ENCODE data around the gene KLC3.

KLC3 gene

DNA sequence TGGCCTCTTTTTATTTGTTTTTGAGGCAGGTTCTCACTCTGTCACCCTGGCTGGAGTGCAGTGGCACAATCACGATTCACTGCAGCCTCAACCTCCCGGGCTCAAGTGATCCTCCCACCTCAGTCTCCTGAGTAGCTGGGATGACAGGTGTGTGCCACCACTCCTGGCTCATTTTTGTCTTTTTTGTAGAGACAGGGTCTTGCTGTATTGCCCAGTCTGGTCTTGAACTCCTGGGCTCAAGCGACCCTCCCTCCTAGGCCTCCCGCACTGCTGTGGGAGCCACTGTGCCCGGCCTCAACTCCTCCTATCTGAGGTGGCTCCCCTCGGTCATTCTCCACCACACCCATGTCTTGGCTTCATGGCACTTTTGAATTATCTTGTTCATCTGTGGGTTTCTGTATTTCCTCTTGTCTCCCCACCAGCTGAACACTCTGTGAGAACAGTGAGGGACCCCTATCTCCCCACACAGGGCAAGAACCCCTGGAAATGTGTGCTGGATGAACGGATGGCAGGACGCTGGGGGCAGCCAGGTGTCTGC, 25.8 kb upstream of the KLC3 start:
- H3K27ac ChIP-seq (ENCODE audit: insufficient read depth, low read length, poor library complexity, severe bottlenecking), result no peak overlapping the region
- H3K36me3 ChIP-seq (ENCODE audit: control insufficient read depth, insufficient read depth, low read length), result no peaks in the 10 kb centered on the region
- peaks cover 8% of the 10 kb centered on the region for H3K27me3 ChIP-seq (replicated peaks; ENCODE audit: control insufficient read depth, insufficient read depth, low read length, poor library complexity, severe bottlenecking)
- no peaks in the 10 kb centered on the region for H3K4me1 ChIP-seq (ENCODE audit: control insufficient read depth, insufficient read depth, low read length, poor library complexity, severe bottlenecking)
- H3K9me3 ChIP-seq (ENCODE audit: control insufficient read depth, low read length), result no peaks in the 10 kb centered on the region
- H3K4me3 ChIP-seq (ENCODE audit: insufficient read depth, low read depth, low read length, poor library complexity, severe bottlenecking), result no peak overlapping the region
- DNase-seq, result no peak

DNA sequence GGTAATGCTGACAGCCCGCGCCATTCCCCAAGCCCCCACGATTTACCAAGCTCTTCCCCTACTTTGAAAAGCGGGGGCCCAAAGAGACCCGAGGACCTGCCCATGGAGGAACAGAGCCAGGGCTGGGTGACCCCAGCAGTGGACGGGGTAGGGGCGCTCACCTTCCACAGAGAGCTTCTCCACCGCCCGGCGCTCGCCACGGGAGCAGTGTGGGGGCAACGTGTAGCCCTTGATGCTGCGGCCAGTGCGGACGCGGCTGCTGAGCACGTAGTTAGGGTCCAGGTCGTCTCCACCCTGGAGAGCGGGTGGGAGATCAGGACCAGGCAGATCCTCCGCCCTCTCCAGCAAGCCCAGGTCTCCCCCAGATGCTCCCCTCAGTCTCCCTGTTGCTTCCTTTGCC, 25.2 kb upstream of the KLC3 start:
- H3K27me3 ChIP-seq (replicated peaks; ENCODE audit: control insufficient read depth, insufficient read depth, low read length, poor library complexity, severe bottlenecking), result peaks cover 8% of the 10 kb centered on the region
- DNase-seq, result no peak

DNA sequence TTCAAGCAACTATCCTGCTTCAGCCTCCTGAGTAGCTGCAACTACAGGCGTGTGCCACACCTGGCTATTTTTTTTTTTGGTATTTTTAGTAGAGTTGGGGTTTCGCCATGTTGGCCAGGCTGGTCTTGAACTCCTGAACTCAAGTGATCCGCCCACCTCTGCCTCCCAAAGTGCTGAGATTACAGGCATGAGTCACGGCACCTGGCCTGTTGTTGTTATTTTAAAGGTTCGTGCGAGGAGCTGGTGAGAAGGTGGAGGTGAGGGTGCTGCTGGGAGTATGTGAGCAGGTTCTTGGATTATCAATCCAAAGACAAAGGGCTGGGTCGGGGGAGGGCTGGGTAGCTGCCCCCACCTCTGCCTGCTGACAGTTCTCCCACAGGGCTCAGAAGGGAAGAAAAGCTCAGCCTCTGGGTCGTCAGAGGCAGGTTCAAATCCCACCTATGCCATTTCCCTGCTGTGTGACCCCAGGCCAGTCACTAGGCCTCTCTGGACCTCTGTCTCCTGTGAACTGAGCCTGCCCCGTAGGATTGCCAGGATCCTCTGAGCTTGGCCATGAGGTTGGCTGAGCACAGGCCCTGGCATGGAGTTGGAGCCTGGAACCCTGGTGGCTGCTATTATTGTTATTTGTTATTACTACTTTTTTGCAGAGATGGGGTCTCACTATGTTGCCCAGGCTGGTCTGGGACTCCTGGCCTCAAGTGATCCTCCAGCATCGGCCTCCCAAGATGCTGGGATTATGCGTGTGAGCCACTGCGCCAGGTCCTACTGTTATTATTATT, 19.4 kb upstream of the KLC3 start:
- Histone ChIP-seq H3K27ac (ENCODE audit: insufficient read depth, low read length, poor library complexity, severe bottlenecking) (no peak overlapping the region), H3K9me3 (ENCODE audit: control insufficient read depth, low read length) (no peaks in the 10 kb centered on the region), H3K27me3 (replicated peaks; ENCODE audit: control insufficient read depth, insufficient read depth, low read length, poor library complexity, severe bottlenecking) (peaks cover 24% of the 10 kb centered on the region), H3K4me3 (ENCODE audit: insufficient read depth, low read depth, low read length, poor library complexity, severe bottlenecking) (no peak overlapping the region), H3K4me1 (ENCODE audit: control insufficient read depth, insufficient read depth, low read length, poor library complexity, severe bottlenecking) (no peaks in the 10 kb centered on the region), H3K36me3 (ENCODE audit: control insufficient read depth, insufficient read depth, low read length) (no peaks in the 10 kb centered on the region)
- DNase-seq, result no peak

More for the DNA sequence above, 25.2 kb upstream of the KLC3 start:
- no peaks in the 10 kb centered on the region for H3K4me1 ChIP-seq (ENCODE audit: control insufficient read depth, insufficient read depth, low read length, poor library complexity, severe bottlenecking)
- no peaks in the 10 kb centered on the region for H3K9me3 ChIP-seq (ENCODE audit: control insufficient read depth, low read length)
- no peaks in the 10 kb centered on the region for H3K36me3 ChIP-seq (ENCODE audit: control insufficient read depth, insufficient read depth, low read length)
- H3K27ac ChIP-seq (ENCODE audit: insufficient read depth, low read length, poor library complexity, severe bottlenecking), result no peak overlapping the region
- H3K4me3 ChIP-seq (ENCODE audit: insufficient read depth, low read depth, low read length, poor library complexity, severe bottlenecking), result no peak overlapping the region

DNA sequence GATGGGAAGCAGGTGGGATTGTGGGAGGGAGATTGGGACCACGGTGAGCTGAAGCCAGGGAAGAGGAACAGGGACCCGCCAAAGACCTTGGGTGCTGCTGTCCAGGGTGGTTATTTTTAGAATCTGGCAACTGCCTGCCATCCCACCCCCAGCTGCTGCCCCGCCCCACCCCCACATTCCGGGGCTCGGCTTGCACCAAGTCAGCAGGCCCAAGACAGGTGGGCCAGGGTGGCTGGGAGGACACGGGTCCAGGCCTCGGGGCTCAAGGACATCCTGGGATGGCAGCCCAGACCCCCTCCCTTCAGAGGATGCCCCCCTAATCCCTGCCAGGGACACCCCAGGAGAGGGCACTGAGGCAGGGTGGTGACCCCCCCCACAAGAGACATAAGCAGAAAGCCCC, 18.7 kb upstream of the KLC3 start:
- no peaks in the 10 kb centered on the region for H3K4me1 ChIP-seq (ENCODE audit: control insufficient read depth, insufficient read depth, low read length, poor library complexity, severe bottlenecking)
- no peak for DNase-seq
- no peak overlapping the region for H3K4me3 ChIP-seq (ENCODE audit: insufficient read depth, low read depth, low read length, poor library complexity, severe bottlenecking)
- H3K9me3 ChIP-seq (ENCODE audit: control insufficient read depth, low read length), result no peaks in the 10 kb centered on the region
- H3K36me3 ChIP-seq (ENCODE audit: control insufficient read depth, insufficient read depth, low read length), result no peaks in the 10 kb centered on the region
- H3K27ac ChIP-seq (ENCODE audit: insufficient read depth, low read length, poor library complexity, severe bottlenecking), result no peak overlapping the region
- H3K27me3 ChIP-seq (replicated peaks; ENCODE audit: control insufficient read depth, insufficient read depth, low read length, poor library complexity, severe bottlenecking), result peaks cover 24% of the 10 kb centered on the region

DNA sequence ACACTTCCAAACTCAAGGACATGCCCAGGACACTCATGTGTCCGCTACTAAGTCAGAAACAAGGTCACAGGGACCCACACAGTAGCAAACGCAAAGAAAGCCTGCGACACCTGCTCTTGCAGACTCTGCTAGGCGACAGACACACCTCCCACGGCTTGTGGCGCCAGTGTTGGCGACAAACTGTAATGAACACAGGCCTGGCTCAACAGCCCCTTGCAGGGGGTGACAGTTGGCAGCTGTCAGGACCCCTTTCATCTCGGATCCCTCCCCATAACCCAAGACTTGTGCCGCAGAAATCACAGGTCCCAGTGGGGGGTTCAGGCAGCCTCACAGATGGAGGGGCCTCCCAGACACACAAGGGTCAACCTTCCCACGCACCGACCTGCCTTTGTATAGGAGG, 18.2 kb upstream of the KLC3 start:
- no peaks in the 10 kb centered on the region for H3K9me3 ChIP-seq (ENCODE audit: control insufficient read depth, low read length)
- peaks cover 24% of the 10 kb centered on the region for H3K27me3 ChIP-seq (replicated peaks; ENCODE audit: control insufficient read depth, insufficient read depth, low read length, poor library complexity, severe bottlenecking)
- no peak for DNase-seq
- H3K27ac ChIP-seq (ENCODE audit: insufficient read depth, low read length, poor library complexity, severe bottlenecking), result no peak overlapping the region
- H3K36me3 ChIP-seq (ENCODE audit: control insufficient read depth, insufficient read depth, low read length), result no peaks in the 10 kb centered on the region
- no peak overlapping the region for H3K4me3 ChIP-seq (ENCODE audit: insufficient read depth, low read depth, low read length, poor library complexity, severe bottlenecking)
- H3K4me1 ChIP-seq (ENCODE audit: control insufficient read depth, insufficient read depth, low read length, poor library complexity, severe bottlenecking), result no peaks in the 10 kb centered on the region

DNA sequence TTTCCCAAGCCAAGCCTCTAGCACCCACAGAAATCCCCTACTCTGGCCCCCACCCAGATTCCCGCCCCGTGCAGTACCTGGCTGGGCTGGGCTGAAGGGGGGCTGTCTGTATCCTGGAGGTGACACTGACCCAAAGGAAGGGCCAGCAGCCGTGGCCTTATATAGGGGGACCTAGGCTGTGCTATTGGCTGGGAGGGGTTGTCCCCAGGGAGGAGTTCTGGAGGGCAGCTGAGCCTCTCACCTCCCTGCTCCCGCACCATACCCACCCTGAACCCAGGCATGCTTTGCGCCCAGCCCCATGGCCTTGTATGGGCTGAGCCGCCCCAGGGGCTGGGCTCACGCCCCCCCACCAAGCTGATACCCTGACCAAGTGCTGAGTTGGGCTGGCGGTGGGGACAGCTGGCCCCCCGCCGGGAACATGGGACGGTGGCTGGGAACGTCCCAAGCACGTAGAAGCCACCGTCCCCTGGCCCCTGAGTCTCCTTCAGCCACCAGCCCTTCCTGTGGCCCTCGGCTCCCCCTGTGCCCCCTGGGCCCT, 17.7 kb upstream of the KLC3 start, which contains the start of gene CKM:
Gene CKM, minus strand, starts transcription at position 132 of the 538 bp plus-strand sequence. CDS start 3,162 bp downstream, outside the sequence.
- DNase-seq, result no peak
- peaks cover 24% of the 10 kb centered on the region for H3K27me3 ChIP-seq (replicated peaks; ENCODE audit: control insufficient read depth, insufficient read depth, low read length, poor library complexity, severe bottlenecking)
- H3K4me3 ChIP-seq (ENCODE audit: insufficient read depth, low read depth, low read length, poor library complexity, severe bottlenecking), result no peak within 1 kb of the TSS
- H3K4me1 ChIP-seq (ENCODE audit: control insufficient read depth, insufficient read depth, low read length, poor library complexity, severe bottlenecking), result no peaks in the 10 kb centered on the region
- H3K9me3 ChIP-seq (ENCODE audit: control insufficient read depth, low read length), result no peaks in the 10 kb centered on the region
- H3K36me3 ChIP-seq (ENCODE audit: control insufficient read depth, insufficient read depth, low read length), result no peaks in the 10 kb centered on the region
- H3K27ac ChIP-seq (ENCODE audit: insufficient read depth, low read length, poor library complexity, severe bottlenecking), result no peak within 1 kb of the TSS

DNA sequence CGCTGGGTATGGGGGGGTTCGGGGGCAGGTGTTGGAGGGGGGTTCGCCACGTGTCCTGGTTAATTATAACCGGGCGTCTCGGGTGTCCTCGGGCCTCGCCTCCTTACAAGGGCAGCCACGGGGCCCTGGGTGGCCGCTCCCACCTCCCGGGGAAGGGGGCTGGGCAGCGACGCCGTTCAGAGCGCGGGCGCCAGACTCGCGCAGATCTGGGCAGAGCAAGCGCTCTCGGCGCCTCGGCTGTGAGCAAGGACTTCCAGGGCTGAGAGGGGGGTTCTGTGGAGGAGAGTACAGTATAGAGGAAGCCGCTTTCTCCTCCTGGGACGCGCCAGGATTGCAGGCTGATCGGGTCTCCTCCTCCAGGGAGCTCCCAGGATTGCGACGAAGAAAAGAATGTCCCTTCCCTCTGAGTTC, 16.9 kb upstream of the KLC3 start:
- Histone ChIP-seq H3K27me3 (replicated peaks; ENCODE audit: control insufficient read depth, insufficient read depth, low read length, poor library complexity, severe bottlenecking) (peaks cover 18% of the 10 kb centered on the region), H3K9me3 (ENCODE audit: control insufficient read depth, low read length) (no peaks in the 10 kb centered on the region)
- no peak for DNase-seq

DNA sequence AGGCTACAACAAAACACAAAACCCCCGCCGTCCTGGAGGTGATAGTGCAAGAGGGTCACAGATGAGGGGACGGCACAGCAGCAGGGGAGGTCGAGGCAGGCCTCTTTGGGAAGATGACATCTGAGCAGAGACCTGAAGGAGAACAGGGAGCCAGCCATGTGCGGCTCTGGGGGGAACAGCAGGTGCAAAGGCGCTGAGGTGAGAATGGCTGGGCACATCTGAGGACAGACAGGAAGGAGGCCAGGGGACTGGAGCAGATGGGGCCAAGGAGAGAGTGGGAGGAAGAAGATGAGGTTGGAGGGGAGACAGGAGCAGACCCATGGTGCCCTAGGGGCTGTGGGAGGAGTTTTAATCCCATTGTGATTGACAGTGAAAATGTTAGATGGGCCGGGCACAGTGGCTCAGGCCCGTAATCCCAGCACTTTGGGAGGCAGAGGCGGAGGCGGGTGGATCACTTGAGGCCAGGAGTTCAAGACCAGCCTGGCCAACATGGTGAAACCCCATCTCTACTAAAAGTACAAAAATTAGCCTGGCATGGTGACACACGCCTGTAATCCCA, 16.1 kb upstream of the KLC3 start:
- no peaks in the 10 kb centered on the region for H3K4me1 ChIP-seq (ENCODE audit: control insufficient read depth, insufficient read depth, low read length, poor library complexity, severe bottlenecking)
- H3K27ac ChIP-seq (ENCODE audit: insufficient read depth, low read length, poor library complexity, severe bottlenecking), result no peak overlapping the region
- DNase-seq, result no peak
- no peak overlapping the region for H3K4me3 ChIP-seq (ENCODE audit: insufficient read depth, low read depth, low read length, poor library complexity, severe bottlenecking)
- H3K9me3 ChIP-seq (ENCODE audit: control insufficient read depth, low read length), result no peaks in the 10 kb centered on the region
- no peaks in the 10 kb centered on the region for H3K36me3 ChIP-seq (ENCODE audit: control insufficient read depth, insufficient read depth, low read length)
- peaks cover 16% of the 10 kb centered on the region for H3K27me3 ChIP-seq (replicated peaks; ENCODE audit: control insufficient read depth, insufficient read depth, low read length, poor library complexity, severe bottlenecking)

More for the DNA sequence above, 16.9 kb upstream of the KLC3 start:
- Histone ChIP-seq H3K27ac (ENCODE audit: insufficient read depth, low read length, poor library complexity, severe bottlenecking) (no peak overlapping the region), H3K4me3 (ENCODE audit: insufficient read depth, low read depth, low read length, poor library complexity, severe bottlenecking) (no peak overlapping the region), H3K4me1 (ENCODE audit: control insufficient read depth, insufficient read depth, low read length, poor library complexity, severe bottlenecking) (no peaks in the 10 kb centered on the region), H3K36me3 (ENCODE audit: control insufficient read depth, insufficient read depth, low read length) (no peaks in the 10 kb centered on the region)

DNA sequence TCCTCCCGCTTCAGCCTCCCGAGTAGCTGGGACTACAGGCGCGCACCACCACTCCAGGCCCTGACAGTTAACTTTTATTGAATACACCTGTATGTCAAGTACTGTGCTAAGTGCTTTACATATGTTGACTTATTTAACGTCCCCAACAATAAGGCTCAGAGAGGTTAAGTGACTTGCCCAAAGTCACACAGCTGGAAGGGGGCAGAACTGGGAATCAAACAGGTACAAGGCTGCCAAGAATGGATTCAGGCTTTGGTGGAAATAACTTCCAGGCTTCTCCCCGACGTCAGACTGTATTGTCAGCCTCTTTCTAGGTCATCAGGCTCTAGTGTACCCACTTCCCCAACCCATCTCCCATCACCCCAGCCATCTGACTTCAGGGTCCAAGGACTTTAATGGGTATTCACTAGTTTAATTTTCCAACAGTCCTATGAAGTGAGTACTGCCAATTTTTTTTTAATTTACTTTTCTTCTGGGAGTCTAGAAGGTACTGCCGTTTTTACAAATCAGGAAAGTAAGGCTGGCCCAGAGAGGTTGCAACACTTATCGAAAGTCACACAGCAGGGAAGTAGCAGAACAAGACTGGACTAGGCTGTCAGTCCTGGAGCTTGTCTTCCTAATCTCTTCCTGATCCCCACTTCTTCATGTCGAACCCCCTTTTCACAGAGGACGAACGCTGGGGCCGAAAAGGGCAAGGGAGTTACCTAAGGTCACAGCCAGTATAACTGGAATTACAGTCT, 13.0 kb upstream of the KLC3 start:
- peaks cover 14% of the 10 kb centered on the region for H3K27me3 ChIP-seq (replicated peaks; ENCODE audit: control insufficient read depth, insufficient read depth, low read length, poor library complexity, severe bottlenecking)
- DNase-seq, result no peak

More for the DNA sequence above, 13.0 kb upstream of the KLC3 start:
- Histone ChIP-seq H3K27ac (ENCODE audit: insufficient read depth, low read length, poor library complexity, severe bottlenecking) (no peak overlapping the region), H3K36me3 (ENCODE audit: control insufficient read depth, insufficient read depth, low read length) (no peaks in the 10 kb centered on the region), H3K4me1 (ENCODE audit: control insufficient read depth, insufficient read depth, low read length, poor library complexity, severe bottlenecking) (no peaks in the 10 kb centered on the region), H3K4me3 (ENCODE audit: insufficient read depth, low read depth, low read length, poor library complexity, severe bottlenecking) (no peak overlapping the region), H3K9me3 (ENCODE audit: control insufficient read depth, low read length) (no peaks in the 10 kb centered on the region)

All from effector memory CD4-positive, alpha-beta T cell (primary cell).